Fibroblast of skin of left quadriceps (primary cell): ENCODE data around the gene DSCAML1.

ENCODE experiments used
- DNase-seq, 2 experiments: peaks; one replicate each; pipeline ENCODE4 v3.0.0-alpha.2; 2013; ENCODE audit warnings: low read depth in 2 of 2

Gene DSCAML1

GRCh38 chr11:117547195-117547850, 249.7 kb downstream of the DSCAML1 start:
- no peak for DNase-seq

GRCh38 chr11:117546431-117547194, 250.4 kb downstream of the DSCAML1 start:
- no peak for DNase-seq

GRCh38 chr11:117545706-117546105, 251.3 kb downstream of the DSCAML1 start:
- no peak for DNase-seq

- DNase-seq = no peak
Observed at GRCh38 chr11:117544130-117544800, 252.8 kb downstream of the DSCAML1 start.

GRCh38 chr11:117541211-117541610, 255.8 kb downstream of the DSCAML1 start:
- DNase-seq = no peak

GRCh38 chr11:117538263-117539135, 258.5 kb downstream of the DSCAML1 start:
- peak; percentile 17 to 27 for DNase-seq

GRCh38 chr11:117535850-117536411, 261.1 kb downstream of the DSCAML1 start:
- no peak for DNase-seq

GRCh38 chr11:117535201-117535849, 261.7 kb downstream of the DSCAML1 start:
- DNase-seq = no peak

- DNase-seq = no peak
Observed at GRCh38 chr11:117532568-117532967, 264.4 kb downstream of the DSCAML1 start.

- DNase-seq = no peak
Observed at GRCh38 chr11:117529816-117530215, 267.2 kb downstream of the DSCAML1 start.

- no peak for DNase-seq
Observed at GRCh38 chr11:117528097-117528721, 268.8 kb downstream of the DSCAML1 start.

- no peak for DNase-seq
Observed at GRCh38 chr11:117527271-117527670, 269.7 kb downstream of the DSCAML1 start.

- DNase-seq = no peak
Observed at GRCh38 chr11:117525866-117526542, 271.0 kb downstream of the DSCAML1 start.

- DNase-seq = no peak
Observed at GRCh38 chr11:117524468-117525183, 272.4 kb downstream of the DSCAML1 start.

- DNase-seq = peak in 1 of 2 experiments; percentile 13
Observed at GRCh38 chr11:117523680-117524079, 273.3 kb downstream of the DSCAML1 start.

- DNase-seq = no peak
Observed at GRCh38 chr11:117521974-117522373, 275.0 kb downstream of the DSCAML1 start.

GRCh38 chr11:117520966-117521365, 276.1 kb downstream of the DSCAML1 start:
- no peak for DNase-seq

GRCh38 chr11:117520201-117520600, 276.8 kb downstream of the DSCAML1 start:
- DNase-seq = no peak

- DNase-seq = no peak
Observed at GRCh38 chr11:117519590-117519989, 277.4 kb downstream of the DSCAML1 start.
